Erythroblast (primary cell): ENCODE data around the gene IGSF8.

Experiments used
- DNase-seq, 2 experiments: peaks; one replicate each; lab custom pipeline; 2025; lab: John Stamatoyannopoulos, UW
- GATA1 ChIP-seq: IDR thresholded peaks from 2 replicates; pipeline ENCODE4 v1.6.1; 2011; ENCODE audit warnings: low read depth, mild to moderate bottlenecking, control low read depth, low read length, moderate library complexity
- POLR2A ChIP-seq: IDR thresholded peaks from 2 replicates; pipeline ENCODE4 v1.6.1; 2011; ENCODE audit warnings: mild to moderate bottlenecking, low read length

The IGSF8 gene

GRCh38 chr1:160082926-160083325, 15.5 kb downstream of the IGSF8 start:
- TF ChIP-seq POLR2A (no peak), GATA1 (no peak)
- no peak for DNase-seq

- DNase-seq: no peak
- TF ChIP-seq POLR2A (no peak), GATA1 (no peak)
Observed at GRCh38 chr1:160082487-160082886, 15.9 kb downstream of the IGSF8 start.

DNA sequence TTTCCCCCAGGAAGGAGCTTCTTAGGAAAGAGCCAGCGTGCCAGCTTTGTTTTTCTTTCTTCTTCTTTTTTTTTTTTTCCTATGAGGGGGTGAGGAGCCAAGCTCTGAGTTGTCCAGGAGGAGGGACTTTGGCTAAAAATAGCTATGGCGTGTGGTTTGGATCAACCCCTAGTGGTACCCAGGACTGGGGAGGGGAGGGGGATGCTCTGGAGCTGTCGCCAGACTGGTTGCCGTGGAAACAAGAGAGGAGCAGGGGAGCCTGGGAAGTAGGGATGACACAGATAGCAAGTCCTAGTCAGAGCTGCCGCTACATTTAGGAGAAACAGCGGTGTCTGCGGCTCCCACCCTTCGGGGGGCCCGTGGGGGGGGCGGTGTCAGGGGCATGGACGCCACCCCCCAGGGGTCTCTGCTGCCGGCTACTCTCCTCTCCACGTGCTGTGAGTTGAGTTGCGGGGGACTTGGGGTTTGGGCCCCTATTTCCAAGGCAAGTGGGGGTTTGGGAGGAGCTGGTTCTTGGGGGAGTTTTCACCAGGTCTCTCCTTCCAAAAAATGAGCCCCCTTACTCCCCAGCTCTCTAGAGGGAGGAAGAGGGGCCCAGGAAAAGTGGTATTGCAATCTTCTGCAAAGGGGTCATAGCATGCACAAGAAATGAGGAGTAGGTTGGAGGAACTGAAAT, 17.0 kb downstream of the IGSF8 start, which contains the start of gene KCNJ9:
KCNJ9 (plus strand) TSS at position 278 of the 676 bp plus-strand sequence. CDS start 2,493 bp downstream, outside the sequence.
- TF ChIP-seq POLR2A (no peak), GATA1 (no peak)
- DNase-seq: no peak

DNA sequence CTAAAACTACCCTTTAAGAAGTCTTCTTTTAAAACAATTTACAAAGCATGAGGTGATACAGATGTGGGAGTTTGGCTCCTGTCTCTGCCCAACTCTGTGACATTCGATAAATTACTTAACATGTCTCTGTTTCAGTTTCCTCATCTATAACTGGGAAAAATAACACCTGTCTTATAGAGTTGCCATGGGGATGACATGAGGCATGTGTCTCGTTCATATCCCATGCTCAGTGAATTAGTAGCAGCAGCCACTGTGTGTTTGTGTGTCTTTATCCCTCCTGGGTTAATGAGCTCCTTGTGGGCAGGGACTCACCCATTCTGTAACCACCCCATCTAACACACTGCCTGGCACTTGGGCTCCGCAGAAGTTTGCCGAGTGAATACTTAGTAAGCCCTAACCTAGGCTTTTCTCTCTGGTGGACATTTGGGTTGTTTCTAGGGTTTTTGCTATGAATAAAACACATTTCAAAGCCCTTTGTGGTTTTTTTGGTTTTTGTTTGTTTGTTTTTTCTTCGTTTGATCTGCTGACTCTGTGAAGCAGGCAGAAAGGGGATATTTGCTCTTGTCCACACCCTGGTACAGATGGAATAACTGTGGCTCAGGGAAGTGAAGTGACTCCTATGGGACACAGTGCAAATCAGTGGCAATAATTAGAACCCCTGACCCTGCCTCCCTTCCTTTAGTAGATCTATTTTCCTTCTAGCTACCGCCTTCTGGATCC, 17.9 kb downstream of the IGSF8 start:
- TF ChIP-seq POLR2A (no peak), GATA1 (no peak)
- no peak for DNase-seq

DNA sequence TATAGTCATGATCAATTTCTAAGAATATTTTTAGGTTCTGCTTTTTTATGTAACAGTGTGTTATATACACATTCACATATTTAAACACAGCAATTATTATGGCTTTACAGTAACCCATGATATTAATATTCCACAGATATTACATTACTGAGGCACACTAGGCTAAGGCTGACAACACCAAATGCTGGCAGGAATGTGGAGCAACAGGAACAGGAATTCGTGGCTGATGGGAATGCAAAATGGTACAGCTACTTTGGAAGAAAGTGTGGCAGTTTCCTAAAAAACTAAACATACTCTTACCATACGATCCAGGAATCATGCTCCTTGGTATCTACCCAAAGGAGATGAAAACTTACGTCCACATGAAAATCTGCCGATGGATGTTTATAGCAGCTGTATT, 19.0 kb downstream of the IGSF8 start:
- no peak for DNase-seq
- TF ChIP-seq POLR2A: no peak
- no peak for TF ChIP-seq GATA1

- DNase-seq: peak; percentile 57 to 66
- TF ChIP-seq GATA1 (no peak), POLR2A (no peak)
Observed at GRCh38 chr1:160078512-160079195, 19.8 kb downstream of the IGSF8 start.

DNA sequence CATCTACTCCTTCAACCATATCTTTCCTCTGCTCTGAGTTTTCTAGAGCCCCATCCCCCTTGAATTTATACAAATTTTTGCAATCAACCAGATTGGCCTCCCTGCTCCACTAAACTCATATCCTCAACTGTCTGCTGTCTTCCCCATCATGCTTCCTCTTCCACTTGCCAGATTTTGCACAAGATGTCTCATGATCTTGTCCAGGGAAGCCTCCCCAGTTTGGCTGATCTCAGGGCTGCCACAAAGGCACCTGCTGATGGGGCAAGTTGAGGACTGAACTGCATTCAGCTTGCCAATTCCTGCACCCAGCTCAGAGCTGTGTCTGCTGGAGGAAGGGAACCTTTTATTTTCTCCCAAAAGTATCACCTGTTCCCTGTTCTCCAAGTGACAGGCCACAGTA, 20.9 kb downstream of the IGSF8 start:
- DNase-seq: no peak
- no peak for TF ChIP-seq GATA1

GRCh38 chr1:160076295-160076694, 22.1 kb downstream of the IGSF8 start:
- DNase-seq: no peak
- no peak for TF ChIP-seq POLR2A
- TF ChIP-seq GATA1: no peak

- no peak for TF ChIP-seq POLR2A
- no peak for TF ChIP-seq GATA1
- no peak for DNase-seq
Observed at GRCh38 chr1:160075836-160076235, 22.6 kb downstream of the IGSF8 start.

GRCh38 chr1:160074865-160075264, 23.6 kb downstream of the IGSF8 start:
- TF ChIP-seq POLR2A: no peak
- no peak for TF ChIP-seq GATA1
- no peak for DNase-seq

GRCh38 chr1:160071289-160071688, 27.1 kb downstream of the IGSF8 start:
- no peak for TF ChIP-seq POLR2A
- TF ChIP-seq GATA1: no peak
- DNase-seq: no peak

DNA sequence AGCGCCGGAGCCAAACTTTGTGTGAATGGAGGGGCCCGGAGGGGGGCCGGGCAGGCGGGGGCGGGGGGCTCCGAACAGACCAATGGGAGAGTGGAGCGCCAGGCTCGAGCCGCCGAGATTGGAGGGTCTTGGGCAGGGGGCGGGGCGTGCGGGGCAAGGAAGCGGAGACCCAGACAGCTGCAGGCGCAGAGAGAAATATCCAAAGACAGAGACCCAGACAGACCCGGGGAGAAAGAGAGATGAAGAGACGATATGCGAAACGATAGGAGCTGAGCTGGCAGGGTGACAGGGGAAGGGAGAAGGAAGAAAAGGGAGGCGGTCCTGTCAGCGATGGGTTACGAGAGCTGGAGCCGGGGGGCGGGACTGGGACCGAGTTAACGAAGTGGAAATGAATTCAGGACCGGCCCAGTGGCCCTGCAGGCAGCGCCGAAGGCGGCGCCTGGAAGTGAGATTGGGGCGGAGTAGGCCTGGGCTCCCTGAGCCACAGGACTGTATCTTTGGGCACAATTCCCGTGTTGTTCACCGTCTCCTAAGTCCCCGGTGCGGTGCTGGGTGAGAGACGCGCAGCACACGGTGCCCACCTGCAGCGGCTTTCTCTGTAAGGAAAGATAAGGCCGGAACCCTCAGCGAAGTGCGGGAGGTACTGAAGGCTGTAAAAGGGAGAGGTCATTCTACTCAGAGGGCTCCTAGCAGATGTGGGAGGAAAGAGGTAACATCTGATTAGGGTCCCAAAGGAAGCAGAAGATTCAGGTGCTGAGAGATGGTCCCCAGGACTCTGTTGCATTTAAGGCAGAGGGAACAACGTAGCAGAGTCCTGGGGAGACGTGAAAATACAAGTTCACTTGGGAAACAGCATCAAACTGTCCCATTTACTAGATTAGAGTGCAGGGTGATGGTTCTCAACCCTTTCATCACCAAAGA, 27.9 kb downstream of the IGSF8 start:
- TF ChIP-seq POLR2A: no peak
- TF ChIP-seq GATA1: no peak
- peak; percentile 19 to 22 for DNase-seq

- TF ChIP-seq POLR2A: no peak
- no peak for TF ChIP-seq GATA1
- no peak for DNase-seq
Observed at GRCh38 chr1:160069460-160070231, 28.8 kb downstream of the IGSF8 start, which contains the start of gene KCNJ10. Gene KCNJ10, minus strand, starts transcription at chr1:160070160. Its CDS starts 27,628 bp downstream, at chr1:160042532.
